Measurements from ENCODE around the gene TMEM170B.

DNA sequence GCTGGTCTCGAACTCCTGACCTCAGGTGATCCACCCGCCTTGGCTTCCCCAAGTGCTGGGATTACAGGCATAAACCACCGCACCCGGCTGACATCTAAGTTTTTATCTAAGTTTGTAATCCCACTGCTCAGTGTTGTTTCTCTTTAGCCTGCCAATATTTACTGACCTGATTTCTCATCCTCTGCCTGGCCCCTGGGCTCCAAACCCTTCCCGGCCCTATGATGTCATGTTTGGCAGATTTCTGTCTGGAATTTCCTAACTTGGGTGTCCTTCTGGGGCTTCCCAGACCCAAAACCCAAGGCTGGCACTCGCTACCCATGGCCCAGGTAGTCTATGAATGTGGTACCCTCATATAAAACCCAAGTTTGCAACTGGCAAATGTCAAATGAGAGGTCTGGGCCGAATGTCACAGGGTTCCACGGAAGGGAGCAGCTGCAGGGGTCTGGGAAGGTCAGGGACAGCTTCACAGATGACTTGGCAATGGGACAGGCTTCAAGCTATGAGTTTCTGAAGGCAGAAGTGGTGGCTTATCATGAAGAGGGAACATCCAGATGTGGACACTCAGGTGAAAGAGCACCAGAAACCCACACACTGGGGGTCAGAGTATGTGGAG is 54.9 kb downstream of the TMEM170B start:
- TF ChIP-seq, protein P1, sequence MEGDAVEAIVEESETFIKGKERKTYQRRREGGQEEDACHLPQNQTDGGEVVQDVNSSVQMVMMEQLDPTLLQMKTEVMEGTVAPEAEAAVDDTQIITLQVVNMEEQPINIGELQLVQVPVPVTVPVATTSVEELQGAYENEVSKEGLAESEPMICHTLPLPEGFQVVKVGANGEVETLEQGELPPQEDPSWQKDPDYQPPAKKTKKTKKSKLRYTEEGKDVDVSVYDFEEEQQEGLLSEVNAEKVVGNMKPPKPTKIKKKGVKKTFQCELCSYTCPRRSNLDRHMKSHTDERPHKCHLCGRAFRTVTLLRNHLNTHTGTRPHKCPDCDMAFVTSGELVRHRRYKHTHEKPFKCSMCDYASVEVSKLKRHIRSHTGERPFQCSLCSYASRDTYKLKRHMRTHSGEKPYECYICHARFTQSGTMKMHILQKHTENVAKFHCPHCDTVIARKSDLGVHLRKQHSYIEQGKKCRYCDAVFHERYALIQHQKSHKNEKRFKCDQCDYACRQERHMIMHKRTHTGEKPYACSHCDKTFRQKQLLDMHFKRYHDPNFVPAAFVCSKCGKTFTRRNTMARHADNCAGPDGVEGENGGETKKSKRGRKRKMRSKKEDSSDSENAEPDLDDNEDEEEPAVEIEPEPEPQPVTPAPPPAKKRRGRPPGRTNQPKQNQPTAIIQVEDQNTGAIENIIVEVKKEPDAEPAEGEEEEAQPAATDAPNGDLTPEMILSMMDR (IDR thresholded peaks at IDR 0.05): no peak
- TF ChIP-seq POLR2A (IDR thresholded peaks at IDR 0.05): no peak
- no peak for TF ChIP-seq EP300 (IDR thresholded peaks at IDR 0.05)
